ENCODE results near the gene PPP1R36.

- TF ChIP-seq CTCF (IDR thresholded peaks at IDR 0.05; ENCODE audit: insufficient read depth, low read length, poor library complexity, severe bottlenecking), result no peak
- TF ChIP-seq EZH2phosphoT487 (conservative IDR thresholded peaks at IDR 0.05; ENCODE audit: low read length), result no peak
Measured at GRCh38 chr14:64549016-64549415, 745 bp upstream of the PPP1R36 start.
